Mammary epithelial cell (primary cell): ENCODE results near the gene SALL3.

Source experiments
- CTCF ChIP-seq, 2 donors: IDR thresholded peaks in 1 of 2; conservative IDR thresholded peaks in 1 of 2; 2 replicates each; pipeline ENCODE4 v1.5.1; 2011 to 2012; ENCODE audit warnings: inconsistent platforms in 2 of 2, low read length in 2 of 2, mild to moderate bottlenecking in 2 of 2, control low read depth in 1 of 2, low read depth in 1 of 2; ENCODE audit not compliant: insufficient read depth in 1 of 2; ENCODE audit errors: extremely low read depth in 1 of 2
- EZH2 ChIP-seq: IDR thresholded peaks from 2 replicates; pipeline ENCODE4 v1.6.1; 2012; ENCODE audit warnings: low read length, inconsistent platforms, borderline replicate concordance

GRCh38 chr18:78967692-78968091 lies 11.9 kb upstream of the SALL3 start:
- TF ChIP-seq CTCF (conservative IDR thresholded peaks at IDR 0.05 in 1 of 2, IDR thresholded peaks at IDR 0.05 in 1 of 2; ENCODE audit: extremely low read depth in 1 of 2, insufficient read depth in 1 of 2, low read depth in 1 of 2, low read length in 2 of 2) (no peak), EZH2 (no peak)
